HG03045 (cell line): ENCODE measurements around the gene ZNF723.
"Not testable (repeated sequence)": the region's sequence is repeated elsewhere in the genome, so short reads cannot be mapped to it uniquely, and the experiment has no call there.

Source experiments
- ATAC-seq: cut with Tn5 transposase; IDR thresholded peaks from one replicate; pipeline ENCODE4 v1.9.1; 2021; ENCODE audit warnings: mild to moderate bottlenecking, moderate library complexity; ENCODE audit not compliant: unreplicated experiment

Gene ZNF723

GRCh38 chr19:22832031-22832762 is at the start of gene ZNF723:
Gene ZNF723, plus strand, starts transcription at chr19:22832291. Its CDS starts 89 bp downstream, at chr19:22832380.
- ATAC-seq, result no peak

GRCh38 chr19:22783651-22784410 is 48.3 kb upstream of the ZNF723 start, which contains the start of gene ZNF99:
Gene ZNF99, minus strand, starts transcription at chr19:22784151. Its CDS starts 135 bp downstream, at chr19:22784016.
- no peak for ATAC-seq

DNA sequence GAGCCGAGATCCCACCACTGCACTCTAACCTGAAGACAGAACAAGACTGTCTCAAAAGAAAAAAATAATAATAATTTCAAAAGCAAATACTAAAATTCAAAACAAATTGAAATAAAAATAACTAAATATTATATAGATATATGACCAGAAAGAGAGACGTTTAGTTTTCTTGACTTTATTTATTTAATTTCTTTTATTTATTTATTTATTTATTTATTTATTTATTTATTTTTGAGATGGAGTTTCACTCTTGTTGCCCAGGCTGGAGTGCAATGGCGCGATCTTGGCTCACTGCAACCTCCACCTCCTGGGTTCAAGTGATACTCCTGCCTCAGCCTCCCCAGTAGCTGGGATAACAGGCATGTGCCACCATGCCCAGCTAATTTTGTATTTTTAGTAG is 39.2 kb upstream of the ZNF723 start:
- not testable (repeated sequence) for ATAC-seq

- ATAC-seq, result no peak
These were observed 35.1 kb upstream of the ZNF723 start for GRCh38 chr19:22797040-22797439.

DNA sequence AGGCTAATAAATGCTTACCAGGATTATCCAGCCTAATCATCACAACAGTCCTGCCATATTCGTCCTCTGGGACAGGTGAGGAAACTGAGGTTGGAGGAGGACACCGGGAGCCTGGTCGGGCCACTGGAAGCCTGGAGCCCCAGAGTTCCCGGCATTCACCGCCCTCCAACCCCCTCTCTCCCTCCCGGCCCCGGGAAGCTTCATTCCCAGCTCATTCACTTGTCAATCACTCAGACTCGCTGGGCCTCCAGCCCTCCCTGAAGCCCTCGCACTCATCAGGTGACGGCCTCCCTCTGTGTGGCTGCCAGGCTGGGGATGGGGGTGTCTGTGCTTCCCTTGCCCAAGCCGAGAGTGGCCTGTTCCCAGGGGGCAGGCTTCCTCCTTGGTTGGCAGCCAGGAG is 25.7 kb upstream of the ZNF723 start:
- no peak for ATAC-seq

DNA sequence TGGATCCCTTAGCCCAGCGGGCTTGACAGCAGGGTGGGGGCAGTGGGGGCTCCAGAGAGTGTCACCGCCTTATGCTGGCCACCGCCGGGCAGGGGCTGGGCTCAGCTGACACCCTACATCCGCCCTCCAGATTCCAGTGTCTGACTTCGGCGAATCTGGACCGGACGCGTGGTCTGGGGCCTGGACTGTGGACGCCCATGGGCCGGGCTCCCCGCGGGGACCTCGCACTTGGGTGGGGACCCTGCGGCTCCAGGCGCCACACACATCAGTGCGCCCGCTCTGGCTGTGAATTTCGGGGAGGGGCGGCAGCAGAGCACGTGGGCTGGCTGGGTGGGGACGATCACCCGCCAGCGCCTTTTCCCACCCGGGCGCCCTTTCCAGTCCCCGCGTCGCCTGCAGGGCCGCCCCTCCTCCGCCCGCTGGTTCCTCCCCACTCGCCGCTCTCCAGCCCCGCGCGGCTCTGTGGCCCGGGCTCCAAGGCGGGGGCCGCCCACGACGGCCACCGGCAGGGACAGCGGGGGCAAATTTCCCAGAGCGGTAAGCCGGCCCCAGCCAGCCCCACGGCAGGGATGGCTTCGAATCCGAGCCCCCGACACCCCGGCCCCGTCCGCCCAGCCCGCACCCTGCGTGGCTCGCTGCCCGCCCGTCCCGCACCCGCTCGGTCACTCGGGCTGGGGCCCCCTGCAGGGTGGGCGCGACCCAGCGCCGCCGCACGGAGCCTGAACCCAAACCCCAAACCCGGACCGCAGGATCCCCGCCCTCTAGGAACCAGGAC is 24.8 kb upstream of the ZNF723 start:
- ATAC-seq, result no peak

- ATAC-seq, result no peak
These were observed 18.0 kb upstream of the ZNF723 start for GRCh38 chr19:22814124-22814523.

GRCh38 chr19:22831211-22831610 is 880 bp upstream of the ZNF723 start:
- no peak for ATAC-seq

DNA sequence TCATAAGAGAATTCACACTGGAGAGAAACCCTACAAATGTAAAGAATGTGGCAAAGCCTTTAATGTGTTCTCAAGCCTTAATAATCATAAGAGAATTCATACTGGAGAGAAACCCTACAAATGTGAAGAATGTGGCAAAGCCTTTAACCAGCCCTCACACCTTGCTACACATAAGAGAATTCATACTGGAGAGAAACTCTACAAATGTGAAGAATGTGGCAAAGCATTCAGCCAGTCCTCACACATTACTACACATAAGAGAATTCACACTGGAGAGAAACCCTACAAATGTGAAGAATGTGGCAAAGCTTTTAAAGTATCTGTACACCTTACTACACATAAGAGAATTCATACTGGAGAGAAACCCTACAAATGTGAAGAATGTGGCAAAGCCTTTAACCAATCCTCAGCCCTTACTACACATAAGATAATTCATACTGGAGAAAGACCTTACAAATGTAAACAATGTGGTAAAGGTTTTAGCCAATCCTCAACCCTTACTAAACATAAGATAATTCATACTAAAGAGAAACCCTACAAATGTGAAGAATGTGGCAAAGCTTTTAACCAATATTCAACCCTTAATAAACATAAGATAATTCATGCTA is 25.7 kb downstream of the ZNF723 start:
- ATAC-seq, result not testable (repeated sequence)

DNA sequence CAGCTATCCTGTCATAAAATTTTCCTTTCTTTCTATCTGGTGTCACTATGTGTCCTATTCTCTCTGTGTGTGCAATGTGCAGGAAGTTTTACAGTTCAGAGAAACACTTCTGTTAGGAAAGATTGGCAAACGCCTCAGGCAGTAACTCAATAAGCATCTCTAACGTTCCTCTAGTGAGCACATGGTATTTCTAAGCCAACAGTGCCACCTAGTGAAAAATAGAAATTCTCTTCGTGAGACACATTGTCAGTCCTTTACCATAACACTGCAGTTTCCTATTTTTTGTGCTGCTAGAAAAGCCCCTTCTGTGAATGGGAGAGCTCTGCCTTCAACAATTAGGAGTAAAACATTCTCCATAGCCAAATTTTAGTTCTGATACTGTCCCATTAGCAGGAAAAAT is 50.7 kb downstream of the ZNF723 start:
- no peak for ATAC-seq

DNA sequence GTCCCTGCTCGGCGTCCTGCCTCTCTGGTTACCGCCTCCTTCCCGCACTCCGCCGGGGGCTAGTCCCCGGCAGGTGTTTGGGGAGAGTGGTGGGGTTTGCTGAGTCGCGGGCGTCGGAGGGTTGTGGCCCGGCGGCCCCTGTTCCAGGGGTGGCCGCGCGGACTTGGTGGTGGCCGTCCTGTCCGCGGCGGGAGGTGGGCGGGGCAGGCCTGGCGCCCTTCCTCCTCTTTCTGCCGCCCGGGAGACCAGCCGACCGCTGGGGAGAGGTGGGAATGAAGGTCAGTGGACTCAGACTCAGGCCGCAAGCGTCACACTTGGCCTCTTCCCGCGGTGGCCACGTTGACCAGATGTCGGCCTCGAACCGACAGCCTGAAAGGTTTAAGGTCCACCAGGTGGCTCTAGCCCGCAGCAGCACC is 61.8 kb downstream of the ZNF723 start:
- no peak for ATAC-seq

DNA sequence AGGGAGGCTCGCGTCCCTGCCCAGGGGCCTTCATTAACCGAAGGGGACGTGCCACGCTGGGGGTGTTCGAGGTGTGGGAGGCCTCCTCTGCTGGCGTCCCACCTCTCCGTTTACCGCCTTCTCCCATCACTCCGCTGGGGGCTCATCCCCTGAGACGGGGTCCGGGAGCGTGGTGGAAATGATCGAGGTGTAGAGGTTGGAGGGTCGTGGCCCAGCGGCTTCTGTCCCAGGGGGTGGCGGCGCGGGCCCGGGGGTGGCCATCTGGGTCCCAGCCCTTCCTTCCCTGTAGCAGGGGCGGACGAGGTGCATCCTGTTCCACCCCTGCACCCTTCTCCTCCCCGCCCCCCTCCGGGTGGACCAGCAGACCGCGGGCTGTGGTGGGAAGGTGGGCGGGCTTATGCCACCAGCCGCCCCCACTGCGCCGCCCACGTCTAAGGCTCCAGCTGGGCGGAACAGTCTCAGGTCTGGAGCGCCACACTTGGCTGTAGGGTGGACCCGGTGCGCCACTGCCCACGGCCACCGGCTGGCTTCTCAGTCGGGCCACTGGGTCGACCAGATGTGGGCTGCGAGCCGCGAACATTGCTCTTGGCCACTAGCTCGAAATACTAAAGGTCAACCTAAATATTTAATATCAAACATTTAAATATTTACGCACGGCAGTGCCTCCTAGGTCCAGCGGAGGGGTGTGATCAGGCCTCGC is 69.5 kb downstream of the ZNF723 start:
- no peak for ATAC-seq
